Endothelial cell of umbilical vein (primary cell): ENCODE results near the gene MICAL3. TPM values are rescaled to one million over a fixed set of nuclear protein-coding genes. Genes with fewer than 3 reads are reported as not detected.

Experiments
- BruUV-seq: library from RNA; stranded (reverse); fragments of 400-500 nt; replicated peaks from 2 replicates; lab custom pipeline; 2021; lab: Mats Ljungman, UMichigan
- CTCF ChIA-PET: fragments of 300-600, 350-600 bp; sonication (Branson Sonifier 250); formaldehyde crosslinking; loops from one replicate; lab custom pipeline; 2021; ENCODE audit warnings: antibody characterized with exemption, inconsistent platforms; lab: Charles Lee
- POLR2A ChIA-PET: fragments of 300-600, 350-600 bp; sonication (Branson Sonifier 250); formaldehyde crosslinking; loops from one replicate; lab custom pipeline; 2021; ENCODE audit warnings: antibody characterized with exemption, inconsistent platforms; lab: Charles Lee
- DNase-seq: peaks from one replicate; pipeline ENCODE4 v3.0.0-alpha.2; 2011; ENCODE audit warnings: low read depth, low spot score
- FAIRE-seq: peaks from 2 replicates; lab custom pipeline; 2011; peaks lifted over from hg19 to GRCh38; lab: Jason Lieb, UNC
- H2AFZ ChIP-seq: 2 replicates; pipeline ENCODE4 v1.6.0; 2012; ENCODE audit warnings: low read depth, low read length, control low read depth, inconsistent platforms
- H3K27ac ChIP-seq: 2 replicates; pipeline ENCODE4 v1.5.1; 2011; ENCODE audit warnings: low read depth, mild to moderate bottlenecking, control low read depth, low read length, moderate library complexity; ENCODE audit not compliant: insufficient read depth
- H3K27me3 ChIP-seq, 2 experiments: 2 replicates each; pipeline versions ENCODE4 v1.6.0 to v1.6.1; 2011; ENCODE audit warnings: low read length in 2 of 2, mixed read lengths in 1 of 2; ENCODE audit not compliant: control insufficient read depth in 2 of 2, insufficient read depth in 2 of 2
- H3K36me3 ChIP-seq, 2 experiments: 2 replicates in 1 of 2; 3 replicates in 1 of 2; pipeline ENCODE4 v1.5.1; 2011; ENCODE audit warnings: low read length in 2 of 2, mild to moderate bottlenecking in 1 of 2, moderate library complexity in 1 of 2; ENCODE audit not compliant: control insufficient read depth in 2 of 2, insufficient read depth in 2 of 2; ENCODE audit errors: extremely low read depth in 1 of 2
- H3K4me1 ChIP-seq: 3 replicates; pipeline ENCODE4 v1.5.1; 2011; ENCODE audit warnings: mild to moderate bottlenecking, low read length; ENCODE audit not compliant: control insufficient read depth, insufficient read depth; ENCODE audit errors: extremely low read depth
- H3K4me2 ChIP-seq: 2 replicates; pipeline ENCODE4 v1.6.1; 2011; ENCODE audit warnings: low read length, control low read depth, mixed read lengths; ENCODE audit not compliant: insufficient read depth
- H3K4me3 ChIP-seq, 3 experiments: fragments of 200-600 bp in 1 of 3; sonication (generic), shearing (Covaris generic) in 1 of 3; replicated peaks in 1 of 3; 2 replicates each; pipeline ENCODE4 v1.5.1; 2011 to 2016; ENCODE audit warnings: control low read depth in 3 of 3, low read length in 3 of 3, mild to moderate bottlenecking in 2 of 3, inconsistent platforms in 1 of 3, low read depth in 1 of 3, moderate library complexity in 1 of 3; ENCODE audit not compliant: insufficient read depth in 1 of 3
- H3K79me2 ChIP-seq: 2 replicates; pipeline ENCODE4 v1.6.0; 2012; ENCODE audit warnings: low read length, inconsistent platforms; ENCODE audit not compliant: control insufficient read depth, insufficient read depth
- H3K9ac ChIP-seq: replicated peaks from 2 replicates; pipeline ENCODE3; 2011; ENCODE audit warnings: low read length, control low read depth; ENCODE audit not compliant: insufficient read depth; ENCODE audit errors: extremely low read depth
- H3K9me1 ChIP-seq: replicated peaks from 3 replicates; pipeline ENCODE4 v1.6.0; 2011; ENCODE audit warnings: mild to moderate bottlenecking, low read length; ENCODE audit not compliant: control insufficient read depth, insufficient read depth; ENCODE audit errors: extremely low read depth
- H3K9me3 ChIP-seq: replicated peaks from 2 replicates; pipeline ENCODE4 v1.5.1; 2012; ENCODE audit warnings: low read length, inconsistent platforms; ENCODE audit not compliant: control insufficient read depth, insufficient read depth
- H4K20me1 ChIP-seq: replicated peaks from 2 replicates; pipeline ENCODE3; 2011; ENCODE audit warnings: mild to moderate bottlenecking, low read length; ENCODE audit not compliant: control insufficient read depth, insufficient read depth; ENCODE audit errors: extremely low read depth
- CTCF ChIP-seq, 2 donors: IDR thresholded peaks; 1 replicate in 1 of 2; 2 replicates in 1 of 2; pipeline ENCODE4 v1.5.1; 2011; ENCODE audit warnings: low read length in 2 of 2, mild to moderate bottlenecking in 2 of 2, moderate library complexity in 2 of 2, control low read depth in 1 of 2, inconsistent platforms in 1 of 2, low read depth in 1 of 2; ENCODE audit not compliant: insufficient read depth in 1 of 2; ENCODE audit errors: extremely low read depth in 1 of 2
- EZH2 ChIP-seq: IDR thresholded peaks from 2 replicates; pipeline ENCODE4 v1.6.1; 2012; ENCODE audit warnings: borderline replicate concordance, low read depth, mild to moderate bottlenecking, moderate library complexity, low read length, inconsistent platforms; ENCODE audit not compliant: severe bottlenecking
- FOS ChIP-seq: IDR thresholded peaks from 2 replicates; pipeline ENCODE4 v1.6.1; 2011; ENCODE audit warnings: mild to moderate bottlenecking, low read length, moderate library complexity, borderline replicate concordance; ENCODE audit not compliant: insufficient read depth
- GATA2 ChIP-seq: IDR thresholded peaks from 2 replicates; pipeline ENCODE4 v1.7.0; 2011; ENCODE audit warnings: low read depth, mild to moderate bottlenecking, moderate library complexity, mixed read lengths, low read length; ENCODE audit not compliant: insufficient read length, insufficient read depth
- JUN ChIP-seq: IDR thresholded peaks from 2 replicates; pipeline ENCODE4 v1.6.1; 2011; ENCODE audit warnings: borderline replicate concordance, low read depth; ENCODE audit not compliant: insufficient read length, insufficient read depth
- MAX ChIP-seq: IDR thresholded peaks from 2 replicates; pipeline ENCODE4 v1.6.1; 2011; ENCODE audit not compliant: insufficient read depth, insufficient read length
- MYC ChIP-seq: IDR thresholded peaks from one replicate; pipeline ENCODE4 v1.6.1; 2011; ENCODE audit warnings: mild to moderate bottlenecking, low read depth, low read length
- POLR2A ChIP-seq: IDR thresholded peaks from 2 replicates; pipeline ENCODE4 v1.6.1; 2012; ENCODE audit warnings: low read depth, mild to moderate bottlenecking, control low read depth, low read length
- POLR2AphosphoS5 ChIP-seq: IDR thresholded peaks from 2 replicates; pipeline ENCODE4 v1.6.1; 2012; ENCODE audit warnings: low read depth, mild to moderate bottlenecking, control low read depth, low read length, moderate library complexity; ENCODE audit not compliant: insufficient read depth
- dilution Hi-C: fragments of 300-500 bp; cut with MboI; formaldehyde crosslinking; loops from one replicate; pipeline ENCODE4 v1.15.0; 2019; ENCODE audit warnings: low sequenced_read_pairs; ENCODE audit not compliant: extremely low pct_ligation_motif_present
- intact Hi-C: fragments of 100-400 bp; cut with micrococcal nuclease; formaldehyde crosslinking; loops from one replicate; pipeline ENCODE4 v1.10.0; 2022
- polyA plus RNA-seq, 4 experiments: library from polyadenylated mRNA; depleted of rRNA in 3 of 4; stranded (reverse) in 3 of 4; unstranded in 1 of 4; fragments of >200 nt; gene quantifications; 2 replicates each; pipeline versions ENCODE4 v1.2.1 to v1.2.3, GENCODE V29; 2011 to 2012; ENCODE audit warnings: missing spikeins in 1 of 4
- total RNA-seq: library from RNA; stranded (reverse); gene quantifications from 2 replicates; pipeline ENCODE4 v1.2.3, GENCODE V29; 2021

Gene MICAL3
- total and polyA plus RNA-seq, 2 donors (not counting 3 experiments of a cell fraction or from before 2014, with no cell fraction given): 14.5 to 63.7 TPM

GRCh38 chr22:17811119-17811518 lies 213.2 kb downstream of the MICAL3 start:
- H3K4me3 ChIP-seq: no peak overlapping the region
- H2AFZ ChIP-seq: no peak overlapping the region
- dilution Hi-C loops: no loop called here
- H3K27ac ChIP-seq: no peak overlapping the region
- no peaks in the 10 kb centered on the region for H3K27me3 ChIP-seq
- no TSS peak for BruUV-seq
- FAIRE-seq (no peak), DNase-seq (no peak)
- H4K20me1 ChIP-seq: no peaks in the 10 kb centered on the region
- intact Hi-C loops: no loop called here
- H3K36me3 ChIP-seq: peaks cover 9 to 31% of the 10 kb centered on the region in 2 experiments
- ChIA-PET CTCF (interaction anchor here (1.3 to 1.8 kb wide), 2 partner anchors 71 to 265 kb away, joined by 3 to 5 read pairs; no protein-coding TSS in a partner anchor), POLR2A (no interaction called here)
- no peaks in the 10 kb centered on the region for H3K9me3 ChIP-seq
- no peak overlapping the region for H3K9ac ChIP-seq
- H3K4me2 ChIP-seq: no peak overlapping the region
- no peaks in the 10 kb centered on the region for H3K4me1 ChIP-seq
- no peaks in the 10 kb centered on the region for H3K9me1 ChIP-seq
- H3K79me2 ChIP-seq: no peaks in the 10 kb centered on the region
- no peak for TF ChIP-seq MAX
- no peak for TF ChIP-seq JUN
- no peak for TF ChIP-seq POLR2A
- no peak for TF ChIP-seq FOS
- TF ChIP-seq CTCF (IDR thresholded peaks at IDR 0.05; ENCODE audit: extremely low read depth in 1 of 2, insufficient read depth in 1 of 2, low read depth in 1 of 2, low read length in 2 of 2): no peak
- TF ChIP-seq EZH2: no peak
- no peak for TF ChIP-seq MYC
- TF ChIP-seq GATA2: no peak
- no peak for TF ChIP-seq POLR2AphosphoS5
